Body of pancreas (tissue), 4 donors: ENCODE measurements around the gene YWHAE.

Experiments used
- POLR2A ChIP-seq, 3 donors: fragments of 450-650 bp; IDR thresholded peaks; one replicate each; pipeline ENCODE4 v1.6.1; 2016; ENCODE audit warnings: antibody characterized with exemption in 3 of 3, mild to moderate bottlenecking in 2 of 3
- TF ChIP-seq, protein P1 (sequence below), 7 experiments: fragments of 450-650 bp in 4 of 7; fragments of 200-600 bp in 3 of 7; sonication (generic) in 3 of 7; IDR thresholded peaks; one replicate each; pipeline ENCODE4 v1.5.1; 2016 to 2019; ENCODE audit warnings: antibody characterized with exemption in 7 of 7

DNA sequence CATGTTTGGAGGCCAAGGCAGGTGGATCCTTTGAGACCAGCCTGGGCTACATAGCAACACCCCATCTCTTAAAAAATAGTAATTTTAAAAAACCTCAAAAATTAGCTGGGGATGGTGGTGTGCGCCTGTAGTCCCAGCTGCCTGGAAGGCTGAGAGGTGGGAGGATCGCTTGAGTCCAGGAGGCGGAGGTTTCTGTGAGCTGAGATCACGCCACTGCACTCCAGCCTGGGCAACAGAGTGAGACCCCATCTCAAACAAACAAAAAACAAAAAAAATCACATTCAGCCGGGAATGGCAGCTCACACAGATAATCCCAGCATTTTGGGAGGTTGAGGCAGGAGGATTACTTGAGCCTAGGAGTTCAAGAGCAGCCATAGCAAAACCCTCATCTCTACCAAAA lies 16.4 kb upstream of the YWHAE start:
- TF ChIP-seq, protein P1, sequence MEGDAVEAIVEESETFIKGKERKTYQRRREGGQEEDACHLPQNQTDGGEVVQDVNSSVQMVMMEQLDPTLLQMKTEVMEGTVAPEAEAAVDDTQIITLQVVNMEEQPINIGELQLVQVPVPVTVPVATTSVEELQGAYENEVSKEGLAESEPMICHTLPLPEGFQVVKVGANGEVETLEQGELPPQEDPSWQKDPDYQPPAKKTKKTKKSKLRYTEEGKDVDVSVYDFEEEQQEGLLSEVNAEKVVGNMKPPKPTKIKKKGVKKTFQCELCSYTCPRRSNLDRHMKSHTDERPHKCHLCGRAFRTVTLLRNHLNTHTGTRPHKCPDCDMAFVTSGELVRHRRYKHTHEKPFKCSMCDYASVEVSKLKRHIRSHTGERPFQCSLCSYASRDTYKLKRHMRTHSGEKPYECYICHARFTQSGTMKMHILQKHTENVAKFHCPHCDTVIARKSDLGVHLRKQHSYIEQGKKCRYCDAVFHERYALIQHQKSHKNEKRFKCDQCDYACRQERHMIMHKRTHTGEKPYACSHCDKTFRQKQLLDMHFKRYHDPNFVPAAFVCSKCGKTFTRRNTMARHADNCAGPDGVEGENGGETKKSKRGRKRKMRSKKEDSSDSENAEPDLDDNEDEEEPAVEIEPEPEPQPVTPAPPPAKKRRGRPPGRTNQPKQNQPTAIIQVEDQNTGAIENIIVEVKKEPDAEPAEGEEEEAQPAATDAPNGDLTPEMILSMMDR (IDR thresholded peaks at IDR 0.05): no peak
- no peak for TF ChIP-seq POLR2A (IDR thresholded peaks at IDR 0.05)
